Astrocyte (in vitro differentiated cells and primary cell): ENCODE data around the gene HOXB1. TPM values are rescaled to one million over a fixed set of nuclear protein-coding genes. Genes with fewer than 3 reads are reported as not detected.
A peak's percentile ranks its signal among the peaks of the same experiment; 100 is the strongest.

ENCODE experiments used
- DNase-seq: peaks from one replicate; pipeline ENCODE4 v3.0.0-alpha.2; 2010; ENCODE audit warnings: low read depth
- FAIRE-seq: peaks from 2 replicates; lab custom pipeline; 2011; peaks lifted over from hg19 to GRCh38; lab: Jason Lieb, UNC
- H2AFZ ChIP-seq: 2 replicates; pipeline ENCODE4 v1.6.0; 2012; ENCODE audit warnings: low read depth, low read length, inconsistent platforms
- H3K27ac ChIP-seq: 2 replicates; pipeline ENCODE4 v1.5.1; 2011; ENCODE audit warnings: low read depth, low read length, inconsistent platforms
- H3K27me3 ChIP-seq: 2 replicates; pipeline ENCODE4 v1.6.0; 2011; ENCODE audit warnings: low read length, inconsistent platforms; ENCODE audit not compliant: insufficient read depth
- H3K36me3 ChIP-seq: 2 replicates; pipeline ENCODE4 v1.5.1; 2011; ENCODE audit warnings: low read length, inconsistent platforms; ENCODE audit not compliant: insufficient read depth
- H3K4me1 ChIP-seq: 2 replicates; pipeline ENCODE4 v1.5.1; 2011; ENCODE audit warnings: low read length, inconsistent platforms; ENCODE audit not compliant: insufficient read depth
- H3K4me2 ChIP-seq: 2 replicates; pipeline ENCODE4 v1.6.0; 2012; ENCODE audit warnings: low read length, inconsistent platforms
- H3K4me3 ChIP-seq: 2 replicates; pipeline ENCODE4 v1.5.1; 2011; ENCODE audit warnings: low read depth, mild to moderate bottlenecking, low read length, inconsistent platforms; ENCODE audit not compliant: insufficient read depth
- H3K79me2 ChIP-seq: 2 replicates; pipeline ENCODE4 v1.6.0; 2012; ENCODE audit warnings: mild to moderate bottlenecking, low read length, inconsistent platforms; ENCODE audit not compliant: insufficient read depth
- H3K9ac ChIP-seq: 2 replicates; pipeline ENCODE4 v1.6.0; 2012; ENCODE audit warnings: mild to moderate bottlenecking, low read length, inconsistent platforms
- H3K9me3 ChIP-seq: 2 replicates; pipeline ENCODE4 v1.5.1; 2012; ENCODE audit warnings: low read depth, mild to moderate bottlenecking, low read length, inconsistent platforms; ENCODE audit not compliant: insufficient read depth
- H4K20me1 ChIP-seq: 2 replicates; pipeline ENCODE4 v1.6.0; 2012; ENCODE audit warnings: low read length, inconsistent platforms; ENCODE audit not compliant: insufficient read depth
- H3K27ac Mint-ChIP-seq: one replicate; pipeline ENCODE4 v1.8.0; 2021; ENCODE audit warnings: mild to moderate bottlenecking, mixed read lengths; ENCODE audit not compliant: unreplicated experiment
- H3K27me3 Mint-ChIP-seq: one replicate; pipeline ENCODE4 v1.8.0; 2021; ENCODE audit warnings: low read depth, mixed read lengths; ENCODE audit not compliant: unreplicated experiment
- H3K36me3 Mint-ChIP-seq: one replicate; pipeline ENCODE4 v1.8.0; 2021; ENCODE audit warnings: low read depth, mixed read lengths; ENCODE audit not compliant: unreplicated experiment
- H3K4me1 Mint-ChIP-seq: one replicate; pipeline ENCODE4 v1.8.0; 2021; ENCODE audit warnings: low read depth, mixed read lengths; ENCODE audit not compliant: unreplicated experiment
- H3K4me3 Mint-ChIP-seq: one replicate; pipeline ENCODE4 v1.8.0; 2021; ENCODE audit warnings: mild to moderate bottlenecking, moderate library complexity, mixed read lengths; ENCODE audit not compliant: unreplicated experiment
- H3K9me3 Mint-ChIP-seq: one replicate; pipeline ENCODE4 v1.8.0; 2021; ENCODE audit warnings: mild to moderate bottlenecking, mixed read lengths; ENCODE audit not compliant: unreplicated experiment
- CTCF ChIP-seq: IDR thresholded peaks from 2 replicates; pipeline ENCODE4 v1.5.1; 2011; ENCODE audit warnings: low read depth, mild to moderate bottlenecking, inconsistent platforms, low read length, moderate library complexity; ENCODE audit not compliant: insufficient read depth
- EZH2 ChIP-seq: IDR thresholded peaks from 2 replicates; pipeline ENCODE4 v1.6.1; 2012; ENCODE audit warnings: mild to moderate bottlenecking, low read length, inconsistent platforms; ENCODE audit not compliant: insufficient read depth
- total RNA-seq: library from RNA; stranded (reverse); gene quantifications from 2 replicates; pipeline ENCODE4 v1.2.1, GENCODE V29; 2021

HOXB1 gene
- total RNA-seq, 1 donor from 2014 or later: not detected

GRCh38 chr17:48551596-48552465 lies 21.0 kb upstream of the HOXB1 start:
- DNase-seq (peak; percentile 26), FAIRE-seq (no peak)
- peaks cover 36% of the 10 kb centered on the region for H3K4me1 ChIP-seq
- Mint-ChIP-seq H3K9me3 (peaks cover 10% of the 10 kb centered on the region), H3K4me3 (no peak overlapping the region), H3K27ac (no peak overlapping the region), H3K36me3 (peaks cover 3% of the 10 kb centered on the region), H3K27me3 (peaks cover 83% of the 10 kb centered on the region), H3K4me1 (peaks cover 2% of the 10 kb centered on the region)
- H3K9ac ChIP-seq: peak overlapping the region; percentile 63
- H2AFZ ChIP-seq: no peak overlapping the region
- H4K20me1 ChIP-seq: no peaks in the 10 kb centered on the region
- TF ChIP-seq CTCF (no peak), EZH2 (peak; percentile 61)
- H3K4me3 ChIP-seq: no peak overlapping the region
- H3K36me3 ChIP-seq: no peaks in the 10 kb centered on the region
- peak overlapping the region; percentile 71 for H3K4me2 ChIP-seq
- no peaks in the 10 kb centered on the region for H3K9me3 ChIP-seq
- H3K79me2 ChIP-seq: peaks cover 76% of the 10 kb centered on the region
- peak overlapping the region; percentile 70 for H3K27ac ChIP-seq
- peaks cover 59% of the 10 kb centered on the region for H3K27me3 ChIP-seq

GRCh38 chr17:48551214-48551555 lies 20.4 kb upstream of the HOXB1 start:
- H3K4me2 ChIP-seq: peak overlapping the region; percentile 71
- peaks cover 72% of the 10 kb centered on the region for H3K79me2 ChIP-seq
- TF ChIP-seq CTCF (no peak), EZH2 (peak; percentile 40)
- peaks cover 2% of the 10 kb centered on the region for H3K4me1 Mint-ChIP-seq
- peaks cover 83% of the 10 kb centered on the region for H3K27me3 Mint-ChIP-seq
- no peak overlapping the region for H3K4me3 Mint-ChIP-seq
- peaks cover 3% of the 10 kb centered on the region for H3K36me3 Mint-ChIP-seq
- H3K9me3 Mint-ChIP-seq: peaks cover 10% of the 10 kb centered on the region
- H3K27me3 ChIP-seq: peaks cover 58% of the 10 kb centered on the region
- DNase-seq: peak; percentile 29
- H3K4me3 ChIP-seq: no peak overlapping the region
- no peak for FAIRE-seq
- H3K36me3 ChIP-seq: no peaks in the 10 kb centered on the region
- peak overlapping the region; percentile 70 for H3K27ac ChIP-seq
- H4K20me1 ChIP-seq: no peaks in the 10 kb centered on the region
- peaks cover 37% of the 10 kb centered on the region for H3K4me1 ChIP-seq
- no peak overlapping the region for H3K27ac Mint-ChIP-seq
- no peaks in the 10 kb centered on the region for H3K9me3 ChIP-seq
- peak overlapping the region; percentile 63 for H3K9ac ChIP-seq
- H2AFZ ChIP-seq: no peak overlapping the region
